Small intestine (tissue), 7 donors: ENCODE data around the gene DBX1. TPM values are rescaled to one million over a fixed set of nuclear protein-coding genes. Genes with fewer than 3 reads are reported as not detected.

Experiments used
- DNase-seq, 2 donors: peaks; one replicate each; pipeline versions ENCODE4 v3.0.0 to v3.0.0-alpha.2; 2013
- FAIRE-seq: peaks from 2 replicates; lab custom pipeline; 2012; peaks lifted over from hg19 to GRCh38; lab: Jason Lieb, UNC
- H3K27ac ChIP-seq, 3 donors: one replicate each; pipeline ENCODE4 v1.5.1; 2013; ENCODE audit warnings: low read length in 2 of 3, mild to moderate bottlenecking in 2 of 3, control low read depth in 1 of 3, inconsistent platforms in 1 of 3, low read depth in 1 of 3, moderate library complexity in 1 of 3
- H3K27me3 ChIP-seq, 3 donors: one replicate each; pipeline ENCODE4 v1.6.1; 2013; ENCODE audit warnings: low read length in 3 of 3, inconsistent platforms in 1 of 3; ENCODE audit not compliant: control insufficient read depth in 3 of 3, insufficient read depth in 3 of 3
- H3K36me3 ChIP-seq, 3 donors: one replicate each; pipeline ENCODE4 v1.6.1; 2013; ENCODE audit warnings: low read length in 3 of 3, inconsistent platforms in 1 of 3, low read depth in 1 of 3, mild to moderate bottlenecking in 1 of 3, moderate library complexity in 1 of 3; ENCODE audit not compliant: control insufficient read depth in 3 of 3, insufficient read depth in 2 of 3
- H3K4me1 ChIP-seq, 3 donors: one replicate each; pipeline ENCODE4 v1.6.1; 2013; ENCODE audit warnings: low read length in 2 of 3, inconsistent platforms in 1 of 3, low read depth in 1 of 3, mild to moderate bottlenecking in 1 of 3, moderate library complexity in 1 of 3; ENCODE audit not compliant: control insufficient read depth in 3 of 3, insufficient read depth in 2 of 3
- H3K4me3 ChIP-seq, 3 donors: one replicate each; pipeline ENCODE4 v1.5.1; 2013; ENCODE audit warnings: low read length in 3 of 3, control low read depth in 1 of 3, inconsistent platforms in 1 of 3, low read depth in 1 of 3, mild to moderate bottlenecking in 1 of 3, moderate library complexity in 1 of 3
- H3K9me3 ChIP-seq, 2 donors: one replicate each; pipeline ENCODE4 v1.6.1; 2013; ENCODE audit warnings: low read depth in 1 of 2, low read length in 1 of 2; ENCODE audit not compliant: control insufficient read depth in 2 of 2, insufficient read depth in 1 of 2
- WGBS, 3 donors: extraction: QIAGEN DNeasy Blood & Tissue Kit; methylation state at CpG; one replicate each; pipeline ENCODE4 v1.1.7; 2013; 5-methylcytosine and 5-hydroxymethylcytosine counted together
- polyA plus RNA-seq, 4 donors: library from polyadenylated mRNA; stranded (reverse) in 3 of 4; unstranded in 1 of 4; fragments of 200-250 nt in 3 of 4; fragments of 120-200 nt in 1 of 4; gene quantifications; one replicate each; pipeline versions ENCODE4 v1.2.1 to v1.2.3, GENCODE V29; 2013
- donor health status: healthy with polysubstance abuse.
- donor health status: control.
- donor health status: control.
- donor health status: Bipolar disorder and iron deficiency.
- donor health status: healthy.

The DBX1 gene
- polyA plus RNA-seq, 4 donors: not detected

DNA sequence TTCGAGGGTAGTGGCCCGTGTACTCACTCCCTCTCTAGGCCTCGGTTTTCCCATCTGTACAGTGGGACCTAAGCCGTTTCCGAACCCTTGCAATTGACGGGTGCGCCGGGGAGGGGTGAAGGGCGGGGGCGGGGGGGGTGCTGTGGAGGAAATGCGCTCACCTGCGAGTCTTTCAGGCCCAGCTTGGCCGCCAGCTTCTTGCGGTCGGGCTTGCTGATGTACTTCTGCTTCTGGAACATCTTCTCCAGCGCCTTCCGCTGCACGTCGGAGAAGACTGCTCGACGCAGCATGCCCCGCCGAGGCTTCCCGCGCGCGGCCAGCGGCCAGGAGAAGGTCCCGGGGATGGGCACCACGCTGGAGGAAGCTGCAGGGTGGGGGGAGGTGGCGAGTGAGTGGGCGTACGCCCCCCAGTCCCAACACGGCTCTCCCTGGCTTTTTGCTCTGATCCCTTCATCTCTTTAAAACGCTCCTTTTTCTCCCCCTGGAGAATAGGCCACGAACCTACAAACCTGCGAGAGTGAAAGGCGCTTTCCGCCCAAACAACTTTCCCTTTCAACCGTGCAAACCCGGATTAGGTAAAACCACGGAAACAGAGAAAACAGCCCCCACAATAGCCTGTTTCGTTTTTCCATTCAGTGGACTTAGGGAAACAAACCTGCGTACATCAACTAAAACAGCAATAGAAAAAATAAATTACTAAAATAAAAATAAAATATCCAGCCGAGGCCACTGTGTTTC is 3.2 kb downstream of the DBX1 start:
- Histone ChIP-seq H3K36me3 (no peaks in the 10 kb centered on the region), H3K4me1 (peaks cover 4 to 8% (median 6%) of the 10 kb centered on the region in 3 donors), H3K27ac (no peak overlapping the region), H3K4me3 (peak overlapping the region in 1 of 3 donors; percentile 54), H3K9me3 (no peaks in the 10 kb centered on the region), H3K27me3 (peaks cover 10 to 85% (median 57%) of the 10 kb centered on the region in 3 donors)
- no peak for FAIRE-seq
- DNase-seq: peak in 1 of 2 donors; percentile 7
- WGBS, 3 donors: 2 to 5% (median 3%) methylated on average over 38 to 45 of the region's 45 CpGs

DNA sequence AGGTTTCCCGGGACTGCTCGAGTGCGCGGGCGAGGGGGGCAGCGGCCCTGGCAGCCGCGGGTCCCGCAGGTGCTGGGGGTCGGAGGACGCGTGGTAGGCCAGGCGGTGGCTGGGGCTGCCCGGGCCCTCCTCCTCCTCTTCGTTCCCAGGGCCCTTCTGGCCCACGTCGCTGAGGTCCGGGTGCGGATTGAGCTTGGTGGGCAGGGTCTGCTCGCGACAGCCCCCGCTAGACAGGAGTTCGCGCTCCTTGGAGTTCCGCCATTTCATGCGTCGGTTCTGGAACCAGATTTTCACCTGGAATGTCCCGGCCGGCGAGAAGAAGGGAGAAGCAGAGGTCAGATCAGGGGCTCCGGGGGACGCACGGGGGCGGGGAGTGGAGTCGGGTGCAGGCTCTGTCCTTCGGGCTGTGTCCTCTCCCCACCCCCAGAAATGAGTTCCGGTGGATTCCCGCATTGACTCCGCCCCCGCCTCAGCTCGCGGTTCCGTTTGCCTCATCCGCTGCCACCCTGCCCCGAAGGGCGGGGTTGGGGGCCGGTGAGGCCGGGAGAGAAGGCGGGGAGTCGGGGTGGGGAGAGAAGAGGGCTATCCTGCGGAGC is 3.9 kb downstream of the DBX1 start:
- Histone ChIP-seq H3K27ac (no peak overlapping the region), H3K4me3 (peak overlapping the region in 2 of 3 donors; percentile 20 to 54), H3K9me3 (no peaks in the 10 kb centered on the region), H3K27me3 (peaks cover 10 to 78% (median 52%) of the 10 kb centered on the region in 3 donors), H3K36me3 (no peaks in the 10 kb centered on the region), H3K4me1 (peaks cover 4 to 8% (median 6%) of the 10 kb centered on the region in 3 donors)
- FAIRE-seq (no peak), DNase-seq (peak; percentile 18 to 24)
- WGBS, 3 donors: 2 to 4% (median 3%) methylated on average over 42 to 51 of the region's 51 CpGs

DNA sequence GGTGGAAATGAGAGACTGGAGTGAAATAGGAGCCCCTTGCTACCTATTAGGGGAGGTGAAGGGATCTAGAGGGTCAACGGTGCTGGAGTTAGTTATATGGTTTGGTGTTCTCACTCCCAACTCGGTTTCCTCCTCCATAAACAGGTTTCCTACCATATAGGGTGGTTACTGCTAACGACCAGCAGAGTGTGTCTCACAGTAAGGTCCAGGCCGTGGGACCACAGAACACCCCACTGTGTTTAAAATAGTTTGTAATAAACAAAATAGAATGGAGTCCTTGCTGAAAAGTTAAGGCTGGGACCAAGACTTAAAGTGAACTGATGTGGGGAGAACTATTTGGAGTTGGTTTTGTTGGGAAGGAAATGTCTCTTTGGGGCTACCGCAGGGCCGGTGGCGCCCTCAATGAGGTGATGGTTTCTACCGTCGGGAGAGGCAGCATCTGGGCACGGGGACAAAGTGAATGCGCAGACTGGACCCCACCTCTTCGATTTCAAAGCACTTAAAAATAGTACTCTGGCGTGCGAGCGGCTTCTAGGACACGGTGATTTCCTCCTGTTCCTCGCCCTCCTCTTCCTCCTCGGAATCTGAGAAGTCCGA is 4.5 kb downstream of the DBX1 start:
- H3K27ac ChIP-seq: no peak overlapping the region
- H3K36me3 ChIP-seq: no peaks in the 10 kb centered on the region
- peaks cover 10 to 72% (median 46%) of the 10 kb centered on the region in 3 donors for H3K27me3 ChIP-seq
- peaks cover 4 to 8% (median 6%) of the 10 kb centered on the region in 3 donors for H3K4me1 ChIP-seq
- FAIRE-seq (no peak), DNase-seq (no peak)
- 5 to 10% (median 7%) methylated on average over 19 of the region's 19 CpGs for WGBS, 3 donors
- no peaks in the 10 kb centered on the region for H3K9me3 ChIP-seq
- H3K4me3 ChIP-seq: peak overlapping the region in 2 of 3 donors; percentile 20 to 54

DNA sequence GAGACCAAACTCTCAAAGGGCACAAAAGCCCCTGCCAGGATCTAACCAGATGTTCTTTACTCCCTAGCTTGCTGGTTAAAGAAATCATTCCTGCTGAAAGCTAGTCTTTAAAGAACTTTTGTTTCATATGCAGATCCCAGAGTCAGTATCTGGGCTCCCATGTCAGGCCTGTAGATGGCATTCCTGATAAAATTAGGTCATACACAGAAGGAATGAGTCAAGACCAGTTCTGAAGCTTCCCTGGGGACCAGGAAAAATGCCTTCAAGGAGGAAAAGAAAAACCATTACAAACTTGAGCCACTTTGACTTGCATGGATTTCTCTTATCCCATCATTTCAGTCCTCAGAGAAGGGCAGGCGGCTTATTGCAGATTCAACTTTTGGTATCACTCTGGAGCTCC is 5.9 kb downstream of the DBX1 start:
- peaks cover 4 to 63% (median 36%) of the 10 kb centered on the region in 3 donors for H3K27me3 ChIP-seq
- FAIRE-seq (no peak), DNase-seq (no peak)
- no peaks in the 10 kb centered on the region for H3K36me3 ChIP-seq
- no peak overlapping the region for H3K4me3 ChIP-seq
- H3K9me3 ChIP-seq: no peaks in the 10 kb centered on the region
- 91 to 100% (median 95%) methylated on average over 1 of the region's 1 CpG for WGBS, 3 donors
- H3K4me1 ChIP-seq: peaks cover 4 to 8% (median 6%) of the 10 kb centered on the region in 3 donors
- H3K27ac ChIP-seq: no peak overlapping the region

DNA sequence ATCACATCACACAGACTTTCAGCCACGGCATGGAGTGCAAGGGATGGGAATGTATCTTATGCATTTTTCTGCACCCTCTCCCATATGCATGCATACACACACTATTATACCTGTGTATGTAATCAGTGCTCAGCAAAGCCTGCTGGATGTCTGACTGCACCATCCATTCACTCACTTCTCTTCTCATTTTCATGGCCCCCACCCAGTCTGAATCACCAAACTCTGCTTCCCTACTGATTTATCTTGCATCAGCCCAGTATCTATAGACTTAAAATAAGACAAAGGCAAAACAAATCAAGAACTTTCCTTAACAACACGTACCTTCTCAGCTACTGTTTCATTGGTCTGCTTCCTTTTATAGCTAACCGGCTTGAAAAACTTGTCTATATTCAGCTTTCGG is 21.6 kb downstream of the DBX1 start:
- H3K9me3 ChIP-seq: peaks cover 0 to 4% of the 10 kb centered on the region in 2 donors
- FAIRE-seq: no peak
- no peak for DNase-seq
- 73 to 83% (median 77%) methylated on average over 4 of the region's 4 CpGs for WGBS, 3 donors
- no peaks in the 10 kb centered on the region for H3K36me3 ChIP-seq
- H3K4me1 ChIP-seq: no peaks in the 10 kb centered on the region
- H3K27ac ChIP-seq: no peak overlapping the region
- H3K27me3 ChIP-seq: peaks cover 0 to 11% (median 5%) of the 10 kb centered on the region in 3 donors
- no peak overlapping the region for H3K4me3 ChIP-seq

DNA sequence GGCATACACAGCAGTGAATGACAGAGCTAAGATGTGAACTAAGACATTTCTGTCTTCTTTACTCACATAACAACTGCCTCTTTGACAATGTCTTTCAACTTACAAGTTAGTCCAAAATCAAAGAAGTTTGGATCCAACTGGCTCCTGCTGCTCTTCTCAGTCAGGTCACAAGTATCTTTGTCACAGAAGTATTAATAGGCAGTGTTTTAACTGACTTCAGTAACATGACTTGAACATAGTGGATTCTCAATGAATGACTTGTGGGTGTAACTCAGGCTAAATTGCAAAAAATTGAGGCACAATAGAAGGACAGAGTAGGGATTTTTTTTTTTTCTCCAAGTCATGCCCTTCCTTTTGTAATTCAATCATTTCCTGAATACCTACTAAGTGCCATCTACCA is 22.6 kb downstream of the DBX1 start:
- Histone ChIP-seq H3K9me3 (peaks cover 0 to 4% of the 10 kb centered on the region in 2 donors), H3K36me3 (no peaks in the 10 kb centered on the region), H3K27me3 (peaks cover 0 to 10% (median 5%) of the 10 kb centered on the region in 3 donors), H3K27ac (no peak overlapping the region), H3K4me1 (no peaks in the 10 kb centered on the region), H3K4me3 (no peak overlapping the region)
- DNase-seq: no peak
- no peak for FAIRE-seq

DNA sequence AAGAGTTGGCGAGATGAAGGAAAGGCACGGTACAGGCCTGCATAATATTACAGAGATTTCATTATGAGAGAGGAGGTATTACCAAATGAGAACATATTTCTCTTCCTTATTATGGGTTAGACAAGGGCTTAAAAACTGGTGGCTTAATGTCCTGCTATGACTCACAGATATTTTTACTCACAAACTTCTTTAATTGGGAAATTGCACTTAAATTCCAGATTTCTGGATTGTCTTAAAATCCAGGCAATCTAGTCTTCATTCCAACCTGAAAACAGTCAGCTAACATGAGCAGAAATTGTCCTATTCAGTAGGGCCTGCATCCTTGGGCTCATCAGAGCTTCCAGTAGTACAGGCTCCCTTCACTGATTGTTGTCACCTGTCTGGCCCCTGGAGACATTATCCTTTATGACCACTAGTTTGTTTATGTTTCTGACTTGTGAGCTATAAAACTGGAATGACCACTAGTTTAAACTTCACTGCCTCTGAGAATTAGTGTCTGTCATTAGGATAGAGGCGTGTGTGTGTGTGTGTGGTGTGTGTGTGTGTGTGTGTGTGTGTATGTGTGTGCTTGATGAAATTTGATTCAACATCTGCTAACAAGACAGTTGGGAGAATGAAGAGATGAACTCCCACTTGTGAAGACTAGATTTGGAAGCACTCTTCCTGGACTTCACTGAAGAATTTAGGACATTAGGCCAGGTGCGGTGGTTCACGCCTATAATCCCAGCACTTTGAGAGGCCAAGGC is 25.1 kb downstream of the DBX1 start:
- Histone ChIP-seq H3K36me3 (no peaks in the 10 kb centered on the region), H3K9me3 (no peaks in the 10 kb centered on the region), H3K27ac (no peak overlapping the region), H3K27me3 (peaks cover 0 to 12% (median 7%) of the 10 kb centered on the region in 3 donors), H3K4me3 (no peak overlapping the region), H3K4me1 (peaks cover 0 to 16% (median 0%) of the 10 kb centered on the region in 3 donors)
- 72 to 91% (median 74%) methylated on average over 5 of the region's 5 CpGs for WGBS, 3 donors
- DNase-seq (no peak), FAIRE-seq (no peak)

DNA sequence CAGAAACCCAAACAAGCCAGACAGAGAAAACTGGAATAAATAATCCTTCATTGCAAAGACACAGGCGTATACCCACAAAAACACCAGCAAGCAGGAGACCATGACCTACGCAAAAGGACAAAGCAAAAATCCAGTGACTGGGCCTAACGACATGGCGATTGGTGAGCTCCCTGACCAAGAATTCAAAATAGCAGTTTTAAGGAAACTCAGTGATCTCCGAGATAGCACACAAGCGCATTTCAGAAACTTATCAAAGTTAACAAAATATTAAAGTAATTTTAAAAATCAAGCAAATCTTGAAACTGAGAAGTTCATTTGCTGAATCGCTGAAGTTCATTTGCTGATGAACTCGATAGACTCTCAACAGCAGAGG is 27.6 kb downstream of the DBX1 start:
- Histone ChIP-seq H3K27ac (no peak overlapping the region), H3K9me3 (no peaks in the 10 kb centered on the region), H3K4me1 (peaks cover 0 to 29% (median 0%) of the 10 kb centered on the region in 3 donors), H3K36me3 (no peaks in the 10 kb centered on the region), H3K4me3 (peak overlapping the region in 1 of 3 donors; percentile 51), H3K27me3 (peaks cover 0 to 10% (median 0%) of the 10 kb centered on the region in 3 donors)
- 35 to 46% (median 43%) methylated on average over 8 of the region's 8 CpGs for WGBS, 3 donors
- DNase-seq (no peak), FAIRE-seq (no peak)
